Measurements from ENCODE around the gene FOXO3.

DNA sequence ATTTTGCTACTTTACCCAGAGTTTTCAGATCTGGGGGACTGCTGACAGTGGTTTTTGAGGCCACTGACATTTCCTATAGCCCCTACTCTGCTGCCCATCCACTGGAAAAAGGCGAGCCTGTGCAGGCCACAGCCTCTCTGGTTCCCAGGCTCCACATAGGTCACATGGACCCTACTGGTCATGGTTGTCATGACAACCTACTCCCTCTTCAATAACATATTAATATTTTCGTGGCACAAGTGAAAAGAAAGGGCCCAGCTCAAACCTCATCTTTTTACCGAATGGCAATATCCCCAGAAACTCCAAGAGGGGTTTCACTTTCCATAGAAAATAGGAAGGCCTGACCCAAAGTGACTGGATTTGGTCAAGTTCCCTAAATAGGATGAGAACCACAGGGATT, 11.0 kb upstream of the FOXO3 start:
- TF ChIP-seq, protein P1, sequence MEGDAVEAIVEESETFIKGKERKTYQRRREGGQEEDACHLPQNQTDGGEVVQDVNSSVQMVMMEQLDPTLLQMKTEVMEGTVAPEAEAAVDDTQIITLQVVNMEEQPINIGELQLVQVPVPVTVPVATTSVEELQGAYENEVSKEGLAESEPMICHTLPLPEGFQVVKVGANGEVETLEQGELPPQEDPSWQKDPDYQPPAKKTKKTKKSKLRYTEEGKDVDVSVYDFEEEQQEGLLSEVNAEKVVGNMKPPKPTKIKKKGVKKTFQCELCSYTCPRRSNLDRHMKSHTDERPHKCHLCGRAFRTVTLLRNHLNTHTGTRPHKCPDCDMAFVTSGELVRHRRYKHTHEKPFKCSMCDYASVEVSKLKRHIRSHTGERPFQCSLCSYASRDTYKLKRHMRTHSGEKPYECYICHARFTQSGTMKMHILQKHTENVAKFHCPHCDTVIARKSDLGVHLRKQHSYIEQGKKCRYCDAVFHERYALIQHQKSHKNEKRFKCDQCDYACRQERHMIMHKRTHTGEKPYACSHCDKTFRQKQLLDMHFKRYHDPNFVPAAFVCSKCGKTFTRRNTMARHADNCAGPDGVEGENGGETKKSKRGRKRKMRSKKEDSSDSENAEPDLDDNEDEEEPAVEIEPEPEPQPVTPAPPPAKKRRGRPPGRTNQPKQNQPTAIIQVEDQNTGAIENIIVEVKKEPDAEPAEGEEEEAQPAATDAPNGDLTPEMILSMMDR (IDR thresholded peaks at IDR 0.05) = no peak
- no peak for TF ChIP-seq POLR2A (IDR thresholded peaks at IDR 0.05)
